GM21786 (cell line): ENCODE measurements around the gene LTBP2.

Experiments
- ATAC-seq: cut with Tn5 transposase; IDR thresholded peaks from one replicate; pipeline ENCODE4 v1.9.1; 2021; ENCODE audit not compliant: unreplicated experiment

The LTBP2 gene

GRCh38 chr14:74611650-74612349 lies at the start of gene LTBP2:
Gene LTBP2 (minus strand): TSS chr14:74612237. CDS start chr14:74611944, 293 bp downstream.
- ATAC-seq: no peak

- no peak for ATAC-seq
These were observed 48.8 kb upstream of the LTBP2 start for GRCh38 chr14:74660863-74661262.

- ATAC-seq: no peak
These were observed 48.1 kb upstream of the LTBP2 start for GRCh38 chr14:74660167-74660566.

- ATAC-seq: no peak
These were observed 46.6 kb upstream of the LTBP2 start for GRCh38 chr14:74658535-74659131.

GRCh38 chr14:74656964-74657363 lies 44.9 kb upstream of the LTBP2 start:
- ATAC-seq: no peak

- no peak for ATAC-seq
These were observed 43.8 kb upstream of the LTBP2 start for GRCh38 chr14:74655599-74656395.

GRCh38 chr14:74654931-74655330 lies 42.9 kb upstream of the LTBP2 start:
- no peak for ATAC-seq

GRCh38 chr14:74653386-74654138 lies 41.5 kb upstream of the LTBP2 start:
- no peak for ATAC-seq

GRCh38 chr14:74652541-74652940 lies 40.5 kb upstream of the LTBP2 start:
- no peak for ATAC-seq

GRCh38 chr14:74650927-74651686 lies 39.1 kb upstream of the LTBP2 start:
- no peak for ATAC-seq

- no peak for ATAC-seq
These were observed 37.6 kb upstream of the LTBP2 start for GRCh38 chr14:74649673-74650072.

GRCh38 chr14:74649167-74649566 lies 37.1 kb upstream of the LTBP2 start:
- ATAC-seq: no peak

GRCh38 chr14:74648601-74649000 lies 36.6 kb upstream of the LTBP2 start:
- no peak for ATAC-seq

GRCh38 chr14:74647678-74648461 lies 35.8 kb upstream of the LTBP2 start:
- no peak for ATAC-seq

- no peak for ATAC-seq
These were observed 35.1 kb upstream of the LTBP2 start for GRCh38 chr14:74647061-74647677.

GRCh38 chr14:74645756-74646470 lies 33.9 kb upstream of the LTBP2 start:
- ATAC-seq: no peak

- ATAC-seq: no peak
These were observed 33.2 kb upstream of the LTBP2 start for GRCh38 chr14:74645244-74645643.

- no peak for ATAC-seq
These were observed 29.8 kb upstream of the LTBP2 start for GRCh38 chr14:74641601-74642391.
